ENCODE results near the gene HMGCL. TPM values are rescaled to one million over a fixed set of nuclear protein-coding genes. Genes with fewer than 3 reads are reported as not detected.

Gene HMGCL
- total RNA-seq, 1 donor, result 38.1 TPM

DNA sequence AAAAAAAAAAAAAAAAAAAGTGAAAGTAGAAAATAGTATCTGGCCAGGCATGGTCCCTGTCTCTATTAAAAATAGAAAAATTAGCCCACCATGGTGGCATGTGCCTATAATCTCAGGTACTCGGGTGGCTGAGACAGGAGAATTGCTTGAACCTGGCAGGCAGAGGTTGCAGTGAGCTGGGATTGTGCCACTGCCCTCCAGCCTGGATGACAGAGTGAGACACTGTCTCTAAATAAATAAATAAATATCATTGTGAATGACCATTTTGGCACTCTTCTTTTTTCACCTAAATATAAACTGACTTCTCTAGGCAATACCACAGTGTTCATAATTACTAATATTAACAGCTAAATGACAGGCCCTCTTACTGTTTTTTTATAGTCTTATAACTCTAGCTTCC lies 67.4 kb downstream of the HMGCL start:
- no peak overlapping the region for H3K4me3 ChIP-seq (ENCODE audit: low read depth, low read length)
- TF ChIP-seq, protein P1, sequence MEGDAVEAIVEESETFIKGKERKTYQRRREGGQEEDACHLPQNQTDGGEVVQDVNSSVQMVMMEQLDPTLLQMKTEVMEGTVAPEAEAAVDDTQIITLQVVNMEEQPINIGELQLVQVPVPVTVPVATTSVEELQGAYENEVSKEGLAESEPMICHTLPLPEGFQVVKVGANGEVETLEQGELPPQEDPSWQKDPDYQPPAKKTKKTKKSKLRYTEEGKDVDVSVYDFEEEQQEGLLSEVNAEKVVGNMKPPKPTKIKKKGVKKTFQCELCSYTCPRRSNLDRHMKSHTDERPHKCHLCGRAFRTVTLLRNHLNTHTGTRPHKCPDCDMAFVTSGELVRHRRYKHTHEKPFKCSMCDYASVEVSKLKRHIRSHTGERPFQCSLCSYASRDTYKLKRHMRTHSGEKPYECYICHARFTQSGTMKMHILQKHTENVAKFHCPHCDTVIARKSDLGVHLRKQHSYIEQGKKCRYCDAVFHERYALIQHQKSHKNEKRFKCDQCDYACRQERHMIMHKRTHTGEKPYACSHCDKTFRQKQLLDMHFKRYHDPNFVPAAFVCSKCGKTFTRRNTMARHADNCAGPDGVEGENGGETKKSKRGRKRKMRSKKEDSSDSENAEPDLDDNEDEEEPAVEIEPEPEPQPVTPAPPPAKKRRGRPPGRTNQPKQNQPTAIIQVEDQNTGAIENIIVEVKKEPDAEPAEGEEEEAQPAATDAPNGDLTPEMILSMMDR (IDR thresholded peaks at IDR 0.05; ENCODE audit: insufficient read depth, low read length), result no peak
- no peak for DNase-seq (ENCODE audit: low read depth)

DNA sequence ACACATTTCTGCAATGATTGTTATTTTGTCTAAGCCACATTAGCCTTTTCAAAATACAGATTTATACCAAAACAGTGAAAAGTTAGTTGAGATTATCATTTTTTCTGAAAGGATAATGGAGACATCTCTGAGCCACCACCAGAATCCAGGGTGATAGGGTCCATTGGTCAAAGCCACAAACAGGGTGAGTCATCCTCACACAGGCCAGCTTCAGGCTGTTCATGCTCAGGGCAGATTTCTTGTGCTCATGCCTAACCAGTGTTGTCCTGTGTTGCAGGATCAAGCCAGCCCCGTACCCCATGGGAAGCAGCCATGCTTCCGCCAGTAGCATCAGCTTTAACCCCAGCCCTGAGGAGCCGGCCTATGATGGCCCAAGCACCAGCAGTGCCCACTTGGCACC lies 68.6 kb downstream of the HMGCL start:
- TF ChIP-seq, protein P1 (IDR thresholded peaks at IDR 0.05; ENCODE audit: insufficient read depth, low read length), result no peak
- no peak overlapping the region for H3K4me3 ChIP-seq (ENCODE audit: low read depth, low read length)
- DNase-seq (ENCODE audit: low read depth), result peak; percentile 27

DNA sequence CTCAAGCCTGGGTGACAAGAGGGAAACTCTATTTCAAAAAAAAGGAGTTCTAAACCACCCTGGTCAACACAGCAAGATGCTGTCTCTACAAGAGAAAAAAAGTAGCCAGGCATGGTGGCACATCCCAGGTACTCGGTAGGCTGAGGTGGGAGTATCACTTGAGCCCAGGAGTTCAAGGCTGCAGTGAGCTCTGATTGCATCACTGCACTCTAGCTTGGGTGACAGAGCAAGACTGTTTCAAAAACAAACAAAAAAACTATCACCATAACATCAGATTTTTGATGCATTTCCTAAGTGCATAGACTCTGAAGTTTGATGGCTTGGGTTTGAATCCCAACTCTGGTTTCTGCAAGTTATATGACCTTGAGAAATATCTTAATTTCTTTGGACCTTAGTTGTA lies 72.3 kb downstream of the HMGCL start:
- H3K4me3 ChIP-seq (ENCODE audit: low read depth, low read length), result no peak overlapping the region
- TF ChIP-seq, protein P1 (IDR thresholded peaks at IDR 0.05; ENCODE audit: insufficient read depth, low read length), result no peak
- no peak for DNase-seq (ENCODE audit: low read depth)

Other genes starting within 250 kb of the HMGCL start
- gene RPL11, start 133.6 kb downstream of the HMGCL start, total RNA-seq (ENCODE audit: low replicate concordance), result 442 and 1,073 TPM in 2 replicates
- gene ELOA, start 82.0 kb downstream of the HMGCL start, total RNA-seq (ENCODE audit: low replicate concordance), result 33.4 and 41.9 TPM in 2 replicates
- gene PITHD1, start 47.0 kb downstream of the HMGCL start, total RNA-seq (ENCODE audit: low replicate concordance), result 43.8 and 50.0 TPM in 2 replicates
- 11.8 and 39.9 TPM in 2 replicates for gene LYPLA2, start 34.3 kb downstream of the HMGCL start, total RNA-seq (ENCODE audit: low replicate concordance)
- gene GALE, start 24.7 kb downstream of the HMGCL start, total RNA-seq (ENCODE audit: low replicate concordance), result 5.0 and 16.7 TPM in 2 replicates
- gene FUCA1, start 42.9 kb upstream of the HMGCL start, total RNA-seq (ENCODE audit: low replicate concordance), result 3.8 and 5.9 TPM in 2 replicates
- gene CNR2, start 87.9 kb upstream of the HMGCL start, total RNA-seq (ENCODE audit: low replicate concordance), result under 0.01 TPM in 1 of 2 replicates, not detected in the other
- gene PNRC2, start 134.4 kb upstream of the HMGCL start, total RNA-seq (ENCODE audit: low replicate concordance), result 133 and 134 TPM in 2 replicates
- 86.4 and 127 TPM in 2 replicates for gene SRSF10, start 154.9 kb upstream of the HMGCL start, total RNA-seq (ENCODE audit: low replicate concordance)